Neural progenitor cell (in vitro differentiated cells): ENCODE results near the gene ABCG2. TPM values are rescaled to one million over a fixed set of nuclear protein-coding genes. Genes with fewer than 3 reads are reported as not detected.

Experiments used
- DNase-seq: peaks from one replicate; pipeline ENCODE4 v3.0.0-alpha.2; 2016; ENCODE audit warnings: low spot score
- H2AFZ ChIP-seq: fragments of 200-600 bp; sonication (generic); replicated peaks from 2 replicates; pipeline ENCODE4 v1.6.1; 2016; ENCODE audit warnings: antibody characterized with exemption
- H3F3A ChIP-seq: fragments of 200-600 bp; sonication (generic); 2 replicates; pipeline ENCODE4 v1.6.1; 2016; ENCODE audit warnings: antibody characterized with exemption, low read depth
- H3K27ac ChIP-seq: fragments of 200-600 bp; sonication (generic); 2 replicates; pipeline ENCODE4 v1.5.1; 2016; ENCODE audit warnings: mild to moderate bottlenecking
- H3K27me3 ChIP-seq: fragments of 200-600 bp; sonication (generic); 2 replicates; pipeline ENCODE4 v1.6.1; 2016; ENCODE audit warnings: mild to moderate bottlenecking, moderate library complexity
- H3K36me3 ChIP-seq: fragments of 200-600 bp; sonication (generic); 2 replicates; pipeline ENCODE4 v1.5.1; 2016
- H3K4me1 ChIP-seq: fragments of 200-600 bp; sonication (generic); 2 replicates; pipeline ENCODE4 v1.6.1; 2016; ENCODE audit warnings: mixed run types
- H3K4me2 ChIP-seq: fragments of 200-600 bp; sonication (generic); 2 replicates; pipeline ENCODE4 v1.6.1; 2016
- H3K4me3 ChIP-seq: fragments of 200-600 bp; sonication (generic); 2 replicates; pipeline ENCODE4 v1.5.1; 2016
- H3K79me2 ChIP-seq: fragments of 200-600 bp; sonication (generic); 2 replicates; pipeline ENCODE4 v1.6.1; 2016; ENCODE audit warnings: low read depth
- H3K9ac ChIP-seq: fragments of 200-600 bp; sonication (generic); 2 replicates; pipeline ENCODE4 v1.6.1; 2016
- H3K9me3 ChIP-seq: fragments of 200-600 bp; sonication (generic); 2 replicates; pipeline ENCODE4 v1.5.1; 2016; ENCODE audit warnings: low read depth
- H4K20me1 ChIP-seq: fragments of 200-600 bp; sonication (generic); 2 replicates; pipeline ENCODE4 v1.6.1; 2016; ENCODE audit warnings: low read depth
- H3K27ac Mint-ChIP-seq: 3 replicates; pipeline ENCODE4 v1.8.0; 2021; ENCODE audit warnings: mixed read lengths
- H3K27me3 Mint-ChIP-seq: 2 replicates; pipeline ENCODE4 v1.8.0; 2022; ENCODE audit warnings: low read depth, mild to moderate bottlenecking, inconsistent platforms, moderate library complexity, mixed read lengths; ENCODE audit not compliant: insufficient read depth
- H3K36me3 Mint-ChIP-seq: 3 replicates; pipeline ENCODE4 v1.8.0; 2021; ENCODE audit warnings: mixed read lengths
- H3K4me1 Mint-ChIP-seq: 3 replicates; pipeline ENCODE4 v1.8.0; 2021; ENCODE audit warnings: mixed read lengths
- H3K4me3 Mint-ChIP-seq: 3 replicates; pipeline ENCODE4 v1.8.0; 2021; ENCODE audit warnings: mild to moderate bottlenecking, moderate library complexity, mixed read lengths
- H3K9me3 Mint-ChIP-seq: 3 replicates; pipeline ENCODE4 v1.8.0; 2020; ENCODE audit warnings: mixed read lengths
- CTCF ChIP-seq: fragments of 200-600 bp; sonication (generic); IDR thresholded peaks from 2 replicates; pipeline ENCODE4 v1.5.1; 2017; ENCODE audit warnings: antibody characterized with exemption, mild to moderate bottlenecking
- EZH2 ChIP-seq: fragments of 200-600 bp; sonication (generic); IDR thresholded peaks from 2 replicates; pipeline ENCODE4 v1.6.1; 2017; ENCODE audit warnings: antibody characterized with exemption, mild to moderate bottlenecking, moderate library complexity
- EZH2phosphoT487 ChIP-seq: fragments of 200-600 bp; sonication (generic); IDR thresholded peaks from 2 replicates; pipeline ENCODE4 v1.6.1; 2017; ENCODE audit warnings: antibody characterized with exemption
- total RNA-seq: library from RNA; depleted of rRNA; stranded (reverse); fragments of >200 nt; gene quantifications from 2 replicates; pipeline ENCODE4 v1.2.3, GENCODE V29; 2015; ENCODE audit warnings: low replicate concordance

Gene ABCG2
- total RNA-seq, 1 donor from 2014 or later = 2.4 TPM

- Histone ChIP-seq H3K9me3 (no peaks in the 10 kb centered on the region), H3K9ac (no peak overlapping the region), H3F3A (no peaks in the 10 kb centered on the region), H2AFZ (no peak overlapping the region), H3K4me1 (no peaks in the 10 kb centered on the region), H3K4me3 (no peak overlapping the region), H3K27me3 (no peaks in the 10 kb centered on the region), H3K36me3 (peaks cover 36% of the 10 kb centered on the region), H4K20me1 (no peaks in the 10 kb centered on the region), H3K4me2 (no peak overlapping the region), H3K27ac (no peak overlapping the region), H3K79me2 (no peaks in the 10 kb centered on the region)
- Mint-ChIP-seq H3K4me3 (no peak overlapping the region), H3K27ac (no peak overlapping the region), H3K9me3 (no peaks in the 10 kb centered on the region), H3K27me3 (no peaks in the 10 kb centered on the region), H3K36me3 (peaks cover 26% of the 10 kb centered on the region), H3K4me1 (no peaks in the 10 kb centered on the region)
- no peak for TF ChIP-seq EZH2phosphoT487
- no peak for TF ChIP-seq CTCF
- no peak for TF ChIP-seq EZH2
- no peak for DNase-seq
Observed at GRCh38 chr4:88058295-88058694, 100.1 kb downstream of the ABCG2 start.

GRCh38 chr4:88054901-88055300 lies 103.5 kb downstream of the ABCG2 start:
- Histone ChIP-seq H3K4me2 (no peak overlapping the region), H3K27ac (no peak overlapping the region), H3K9me3 (no peaks in the 10 kb centered on the region), H3K9ac (no peak overlapping the region), H2AFZ (no peak overlapping the region), H3K79me2 (no peaks in the 10 kb centered on the region), H3K27me3 (no peaks in the 10 kb centered on the region), H3K36me3 (peaks cover 26% of the 10 kb centered on the region), H3F3A (no peaks in the 10 kb centered on the region), H3K4me3 (no peak overlapping the region), H3K4me1 (no peaks in the 10 kb centered on the region), H4K20me1 (no peaks in the 10 kb centered on the region)
- no peaks in the 10 kb centered on the region for H3K4me1 Mint-ChIP-seq
- H3K36me3 Mint-ChIP-seq = peaks cover 33% of the 10 kb centered on the region
- H3K27me3 Mint-ChIP-seq = no peaks in the 10 kb centered on the region
- peak; percentile 58 for TF ChIP-seq CTCF
- TF ChIP-seq EZH2 = no peak
- no peak for TF ChIP-seq EZH2phosphoT487
- peak; percentile 60 for DNase-seq
- no peaks in the 10 kb centered on the region for H3K9me3 Mint-ChIP-seq
- no peak overlapping the region for H3K27ac Mint-ChIP-seq
- H3K4me3 Mint-ChIP-seq = no peak overlapping the region

GRCh38 chr4:88054229-88054628 lies 104.2 kb downstream of the ABCG2 start:
- H3K27me3 Mint-ChIP-seq = no peaks in the 10 kb centered on the region
- H3K4me3 Mint-ChIP-seq = no peak overlapping the region
- Histone ChIP-seq H3K79me2 (no peaks in the 10 kb centered on the region), H4K20me1 (no peaks in the 10 kb centered on the region), H3K9me3 (no peaks in the 10 kb centered on the region), H3K27me3 (no peaks in the 10 kb centered on the region), H3K27ac (no peak overlapping the region), H3K4me2 (no peak overlapping the region), H3F3A (no peaks in the 10 kb centered on the region), H2AFZ (no peak overlapping the region), H3K9ac (no peak overlapping the region), H3K36me3 (peaks cover 27% of the 10 kb centered on the region), H3K4me1 (no peaks in the 10 kb centered on the region), H3K4me3 (no peak overlapping the region)
- no peaks in the 10 kb centered on the region for H3K9me3 Mint-ChIP-seq
- peaks cover 27% of the 10 kb centered on the region for H3K36me3 Mint-ChIP-seq
- TF ChIP-seq EZH2phosphoT487 = no peak
- no peak for TF ChIP-seq CTCF
- no peak for TF ChIP-seq EZH2
- H3K4me1 Mint-ChIP-seq = no peaks in the 10 kb centered on the region
- DNase-seq = no peak
- H3K27ac Mint-ChIP-seq = no peak overlapping the region

- H3F3A ChIP-seq = no peaks in the 10 kb centered on the region
- H3K27ac ChIP-seq = no peak overlapping the region
- H3K36me3 ChIP-seq = peaks cover 21% of the 10 kb centered on the region
- H3K9me3 Mint-ChIP-seq = no peaks in the 10 kb centered on the region
- no peaks in the 10 kb centered on the region for H3K4me1 Mint-ChIP-seq
- H3K9ac ChIP-seq = no peak overlapping the region
- no peak overlapping the region for H3K4me3 ChIP-seq
- H3K4me3 Mint-ChIP-seq = no peak overlapping the region
- no peak overlapping the region for H3K4me2 ChIP-seq
- H3K79me2 ChIP-seq = no peaks in the 10 kb centered on the region
- H3K27me3 Mint-ChIP-seq = no peaks in the 10 kb centered on the region
- no peak for TF ChIP-seq EZH2
- no peak for TF ChIP-seq EZH2phosphoT487
- no peak for TF ChIP-seq CTCF
- no peak overlapping the region for H3K27ac Mint-ChIP-seq
- H3K4me1 ChIP-seq = no peaks in the 10 kb centered on the region
- H3K36me3 Mint-ChIP-seq = peaks cover 19% of the 10 kb centered on the region
- no peaks in the 10 kb centered on the region for H4K20me1 ChIP-seq
- H3K9me3 ChIP-seq = no peaks in the 10 kb centered on the region
- no peak for DNase-seq
- H2AFZ ChIP-seq = no peak overlapping the region
- H3K27me3 ChIP-seq = no peaks in the 10 kb centered on the region
Observed at GRCh38 chr4:88045021-88045420, 113.4 kb downstream of the ABCG2 start.
